DMS79 (cell line): Measurements from ENCODE around the gene PRPF19.

Source experiments
- DNase-seq: peaks from one replicate; lab custom pipeline; 2025; lab: John Stamatoyannopoulos, UW

The PRPF19 gene

DNA sequence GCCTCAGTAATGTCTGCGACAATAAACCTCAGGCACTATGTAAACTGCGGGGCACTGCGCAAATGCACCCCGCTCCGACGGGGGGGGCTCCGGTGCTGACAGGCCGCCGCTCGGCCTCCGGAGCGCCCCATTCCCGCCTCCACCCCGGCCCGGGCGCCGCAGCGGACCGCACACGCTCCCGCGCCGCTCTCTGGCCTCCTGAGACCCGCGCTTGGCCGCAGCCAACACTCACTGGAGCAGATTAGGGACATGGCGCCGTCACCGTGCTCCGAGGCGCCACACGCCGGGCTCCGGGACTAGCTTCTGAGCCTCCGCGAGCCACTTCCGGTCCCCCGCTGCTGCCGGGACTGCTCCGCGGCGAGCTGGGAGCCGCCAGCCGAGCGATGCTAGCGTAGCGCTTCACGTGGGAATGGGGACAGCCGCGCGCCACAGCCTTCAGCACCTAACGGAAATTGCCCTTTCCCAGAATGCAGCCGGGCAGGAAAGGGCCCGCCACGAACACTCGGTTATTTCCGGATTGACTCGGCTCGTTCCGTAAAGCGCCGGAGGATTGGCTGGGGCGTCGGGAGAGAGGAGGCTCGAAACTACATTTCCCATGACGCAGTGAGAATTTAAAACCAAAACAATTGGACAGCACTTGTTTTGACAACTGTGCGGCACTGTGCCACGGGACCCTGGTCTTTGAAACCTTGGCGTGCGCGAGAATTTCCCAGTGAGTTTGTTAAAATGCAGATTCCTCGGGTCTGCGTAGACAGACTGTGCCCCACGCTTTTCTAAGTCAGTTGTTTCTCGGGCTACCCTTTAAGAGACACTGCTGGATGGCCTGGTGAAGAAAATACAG is at the start of gene PRPF19:
TSS of gene PRPF19 (minus strand) at position 454 of the 841 bp plus-strand sequence. CDS start at position 251, 203 bp downstream.
- peak; percentile 97 for DNase-seq

GRCh38 chr11:60955571-60955970 is 49.2 kb upstream of the PRPF19 start:
- DNase-seq: peak; percentile 89

DNA sequence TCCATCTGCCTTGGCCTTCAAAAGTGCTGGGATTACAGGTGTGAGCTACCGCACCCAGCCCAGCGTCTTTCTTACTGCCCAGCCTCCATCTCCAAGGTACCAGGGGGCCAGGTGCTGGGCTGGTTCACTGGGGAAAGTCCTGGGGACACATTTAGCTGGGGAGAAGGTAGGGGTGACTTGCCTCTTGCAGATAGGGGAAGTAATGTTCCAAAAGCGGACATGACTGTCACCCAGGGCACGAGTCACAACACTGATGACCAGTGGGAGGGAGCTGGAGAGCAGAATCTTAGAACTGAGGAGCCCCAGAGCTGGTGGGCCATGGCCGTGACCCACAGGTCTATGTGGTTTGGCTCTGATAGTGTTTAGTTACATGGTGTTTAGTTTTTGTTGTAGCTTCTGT is 48.0 kb upstream of the PRPF19 start:
- DNase-seq: no peak

DNA sequence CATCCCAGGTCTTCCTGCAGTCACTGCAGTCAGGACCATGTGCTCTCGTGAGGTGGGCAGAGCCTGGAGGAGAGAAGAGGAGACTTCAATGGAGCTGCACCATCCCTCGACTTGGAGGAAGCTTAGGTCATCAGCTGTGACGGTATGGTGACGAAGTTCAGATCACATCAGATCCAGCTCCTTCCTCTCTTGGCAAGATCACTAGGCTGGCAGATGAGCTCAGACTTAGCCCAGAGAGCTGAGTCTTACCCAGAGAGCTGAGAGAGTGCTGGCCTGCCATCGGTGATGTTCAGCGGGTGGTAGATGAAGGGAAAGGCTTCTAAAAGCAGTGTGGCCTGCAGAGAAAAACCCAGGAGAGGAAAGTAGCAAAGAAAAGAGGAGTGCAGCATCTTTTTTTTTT is 47.4 kb upstream of the PRPF19 start:
- DNase-seq: no peak

DNA sequence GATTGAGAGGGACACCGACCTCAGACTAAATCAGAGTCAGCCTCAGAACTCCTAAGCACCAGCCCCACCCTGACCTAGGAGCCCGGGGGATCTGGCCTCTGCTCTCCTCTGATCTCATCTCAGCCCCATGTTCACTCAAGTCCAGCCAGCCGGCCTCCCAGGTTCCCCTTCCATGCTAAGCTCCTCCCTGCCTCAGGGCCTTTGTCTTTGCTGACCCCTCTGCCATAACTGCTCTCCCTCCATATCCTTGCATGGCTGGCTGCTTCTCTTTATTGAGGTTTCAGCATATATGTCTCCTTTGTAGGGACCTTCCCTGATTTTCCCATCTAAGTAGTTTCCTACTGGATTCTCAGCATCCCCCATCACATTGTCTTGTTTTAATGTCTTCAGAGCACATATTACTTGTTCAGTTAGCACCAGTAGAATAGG is 46.4 kb upstream of the PRPF19 start:
- DNase-seq: no peak

GRCh38 chr11:60951904-60952741 is 45.7 kb upstream of the PRPF19 start, which contains the start of gene SLC15A3:
Gene SLC15A3 (minus strand): TSS chr11:60952176. CDS start chr11:60951551, 625 bp downstream.
- DNase-seq: no peak

DNA sequence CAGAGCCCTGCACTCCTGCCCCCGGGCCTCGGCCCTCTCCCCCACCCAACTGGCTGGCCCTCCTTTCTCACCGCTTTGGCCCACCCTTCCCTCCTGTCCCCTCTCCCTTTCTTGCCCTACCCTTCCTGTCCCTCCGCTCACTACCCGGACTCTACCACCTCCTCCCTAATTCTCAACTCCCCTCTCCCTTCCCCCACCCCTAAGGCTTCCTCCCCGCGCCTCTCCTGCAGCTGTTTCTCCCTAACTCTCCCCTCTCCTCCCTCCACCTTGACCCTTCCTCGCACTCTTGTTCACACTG is 45.2 kb upstream of the PRPF19 start:
- DNase-seq: no peak

DNA sequence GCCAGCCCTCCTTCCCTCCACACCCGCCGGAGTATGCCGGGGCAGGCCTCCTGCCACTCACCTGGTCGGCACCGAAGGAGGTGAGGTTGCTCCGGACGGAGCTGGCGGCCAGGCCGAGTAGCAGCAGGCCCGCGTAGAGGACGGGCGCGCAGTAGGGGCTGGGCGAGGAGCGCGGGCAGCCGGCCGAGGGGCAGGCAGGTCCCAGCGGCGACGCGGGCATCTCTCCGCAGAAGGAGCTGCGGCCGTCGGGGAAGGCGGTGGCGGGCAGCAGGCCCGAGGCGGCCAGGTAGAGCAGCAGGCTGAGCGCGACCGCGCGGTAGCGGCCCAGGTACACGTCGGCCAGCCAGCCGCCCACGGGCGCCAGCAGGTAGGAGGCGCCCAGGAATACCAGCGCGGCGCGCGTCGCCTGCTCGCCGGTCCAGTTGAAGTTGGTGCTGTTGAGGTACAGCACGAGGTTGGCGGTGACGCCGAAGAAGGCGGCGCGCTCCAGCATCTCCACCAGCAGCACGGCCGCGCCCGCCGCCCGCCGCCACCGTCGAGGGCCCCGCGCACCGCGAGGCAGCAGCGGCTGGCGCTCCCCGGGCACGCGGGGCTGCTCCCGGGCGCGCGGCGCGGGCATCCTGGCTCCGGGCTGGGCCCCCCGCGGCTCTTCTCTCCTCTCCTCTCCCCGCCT is 44.7 kb upstream of the PRPF19 start:
- no peak for DNase-seq

DNA sequence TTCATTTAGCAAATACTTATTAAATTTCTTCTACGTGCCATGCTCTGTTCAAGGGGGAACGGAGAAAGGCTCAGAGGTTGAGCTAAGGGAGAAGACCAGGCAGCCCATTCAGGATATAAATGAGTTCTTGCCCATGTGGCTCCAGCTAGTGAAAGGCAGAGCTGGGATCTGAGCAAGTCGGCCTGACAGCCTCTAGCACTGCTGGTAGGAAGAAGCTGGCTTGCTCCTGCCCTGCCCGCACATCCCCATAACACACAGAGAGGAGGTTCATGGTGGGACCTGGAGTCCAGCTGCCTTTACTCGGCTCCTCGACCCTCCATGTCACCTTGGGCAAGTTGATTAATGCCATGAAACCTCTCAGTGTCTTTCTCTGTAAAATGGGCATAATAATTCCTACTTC is 43.6 kb upstream of the PRPF19 start:
- no peak for DNase-seq

DNA sequence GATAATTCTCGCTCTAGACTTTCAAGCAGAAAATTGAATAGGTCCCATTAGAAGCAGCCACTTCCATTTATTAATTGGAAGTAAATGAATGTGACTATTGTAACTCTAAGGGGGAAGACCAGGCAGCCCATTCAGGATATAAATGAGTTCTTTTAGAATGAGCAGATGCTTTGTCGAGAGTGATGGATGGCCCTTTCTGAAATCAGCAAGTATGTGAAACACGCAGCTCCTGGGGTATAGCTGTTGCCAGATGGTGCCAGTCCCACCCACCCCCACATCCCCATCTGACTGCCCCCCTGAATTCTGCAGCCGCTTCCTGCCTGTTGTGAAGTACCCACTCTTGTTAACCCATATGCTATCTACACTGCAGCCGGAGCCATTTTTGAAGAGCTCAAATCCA is 41.9 kb upstream of the PRPF19 start:
- no peak for DNase-seq

- DNase-seq: no peak
Observed at GRCh38 chr11:60947700-60948099, 41.3 kb upstream of the PRPF19 start.

- peak; percentile 3 for DNase-seq
Observed at GRCh38 chr11:60946601-60947264, 40.3 kb upstream of the PRPF19 start.

GRCh38 chr11:60945295-60945667 is 38.9 kb upstream of the PRPF19 start:
- DNase-seq: no peak

GRCh38 chr11:60944490-60945294 is 38.3 kb upstream of the PRPF19 start:
- DNase-seq: no peak

DNA sequence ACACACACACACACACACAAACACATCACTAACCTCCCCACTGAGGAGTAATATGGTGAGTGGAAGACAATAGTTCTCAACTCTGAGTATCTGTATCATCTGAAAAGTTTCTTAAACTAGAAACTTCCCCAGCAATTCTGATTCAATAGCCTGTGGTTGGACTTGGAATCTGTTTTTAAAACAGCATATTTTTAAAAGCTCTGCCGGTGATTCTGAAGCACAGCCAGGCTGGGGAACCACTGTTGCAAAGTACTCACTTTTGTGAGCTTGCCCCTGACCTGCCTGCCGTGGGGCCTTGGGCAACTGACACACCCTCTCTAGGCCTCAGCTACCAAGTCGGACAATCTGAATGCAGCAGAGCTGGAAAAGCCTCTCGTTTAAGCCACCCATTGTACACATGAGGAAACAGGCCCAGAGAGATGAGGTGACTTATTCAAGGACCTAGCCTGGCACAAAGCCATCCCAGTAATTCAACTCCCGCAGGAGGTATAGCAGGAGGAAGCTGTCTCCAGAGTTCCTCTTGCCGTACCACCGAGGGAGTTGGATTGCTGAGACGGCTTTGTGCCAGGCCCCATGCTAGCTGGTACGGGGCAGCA is 36.7 kb upstream of the PRPF19 start:
- peak; percentile 76 for DNase-seq

- DNase-seq: no peak
Observed at GRCh38 chr11:60942219-60942618, 35.8 kb upstream of the PRPF19 start.

DNA sequence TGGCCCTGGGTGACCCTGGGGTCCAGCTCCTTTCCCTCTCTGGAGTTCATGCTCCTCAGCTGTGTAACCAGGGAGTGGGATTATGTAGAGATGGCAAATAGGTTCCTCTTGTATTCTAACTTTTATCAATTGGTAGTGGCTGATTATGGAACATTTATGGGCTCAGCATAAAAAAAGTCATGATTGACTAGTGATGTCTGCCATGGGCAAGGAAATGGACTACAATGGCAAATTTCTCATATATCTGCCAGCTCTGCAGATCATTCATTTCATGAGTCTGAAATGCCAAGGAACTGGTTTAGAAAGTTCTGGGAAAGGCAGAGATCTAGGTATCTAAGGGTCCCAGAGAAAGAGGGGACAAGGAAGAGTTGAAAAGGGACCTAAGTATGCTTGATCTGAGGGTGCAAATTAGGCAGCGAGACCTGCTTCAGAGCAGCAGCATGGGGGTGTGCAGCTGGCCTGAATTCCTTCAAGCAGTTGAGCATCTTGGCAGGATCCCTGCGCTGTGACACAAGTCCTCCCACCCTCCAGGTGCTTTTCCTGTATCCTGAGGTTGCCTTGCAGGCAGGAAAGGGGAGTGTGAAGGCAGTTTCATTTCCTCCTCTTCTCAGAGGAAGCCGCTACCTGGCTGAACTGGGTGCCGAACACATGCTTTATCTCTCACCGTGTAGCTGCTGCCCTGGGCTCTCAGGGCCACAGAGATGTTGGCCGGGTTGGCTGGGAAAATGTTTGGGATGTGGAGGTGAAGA is 35.2 kb upstream of the PRPF19 start:
- DNase-seq: no peak

DNA sequence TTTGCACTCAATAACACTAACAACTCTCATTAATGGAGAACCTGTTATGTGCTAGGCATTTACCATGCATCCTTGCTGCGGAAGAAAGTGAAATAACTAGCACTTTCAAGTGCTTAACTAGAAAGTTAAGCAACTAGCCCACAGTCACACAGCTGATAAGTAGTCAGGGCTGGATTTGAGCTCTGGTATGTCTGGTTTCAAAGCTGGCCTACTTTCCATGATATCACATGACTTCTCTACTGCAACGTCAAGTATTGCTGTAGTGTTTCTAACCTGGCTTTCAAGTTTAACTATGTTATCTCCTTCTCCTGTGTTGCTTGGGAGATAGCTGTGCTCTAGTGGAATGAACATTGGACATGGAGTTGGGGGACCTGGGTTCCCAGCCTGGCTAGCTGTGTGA is 33.5 kb upstream of the PRPF19 start:
- no peak for DNase-seq

- DNase-seq: no peak
Observed at GRCh38 chr11:60939301-60939700, 32.9 kb upstream of the PRPF19 start.

DNA sequence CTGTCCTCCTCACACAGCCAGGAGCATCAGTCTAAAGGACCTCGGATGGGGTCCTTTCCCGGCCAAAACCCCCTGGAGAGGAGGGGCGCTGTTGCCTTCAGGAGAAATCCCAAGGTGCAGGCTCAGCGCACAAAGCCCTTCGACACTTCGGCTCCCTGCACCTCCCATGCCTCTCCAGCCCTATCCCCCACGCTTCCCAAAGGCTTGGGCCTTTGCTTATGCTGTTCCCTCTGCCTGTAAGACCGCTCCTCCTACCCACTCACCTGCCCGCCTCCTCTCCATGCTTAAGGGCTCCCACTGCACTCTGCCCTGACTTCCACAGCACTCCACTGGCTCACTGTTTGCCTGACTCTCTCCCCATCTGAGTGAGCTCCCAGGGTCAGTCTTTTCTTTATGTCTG is 32.1 kb upstream of the PRPF19 start:
- no peak for DNase-seq
